DND-41 (cell line): ENCODE data around the gene GPR32.

Source experiments
- ATAC-seq: fragments of 200-7000 bp; cut with Tn5 transposase; 3 replicates; pipeline ENCODE4 v1.9.1; 2021; ENCODE audit warnings: low read depth; ENCODE audit not compliant: insufficient read depth
- DNase-seq: peaks from one replicate; pipeline ENCODE4 v3.0.0-alpha.2; 2020
- H2AFZ ChIP-seq: 2 replicates; pipeline ENCODE4 v1.6.0; 2012; ENCODE audit warnings: low read depth, low read length
- H3K27ac ChIP-seq: 2 replicates; pipeline ENCODE4 v1.5.1; 2012; ENCODE audit warnings: low read length, inconsistent platforms
- H3K27me3 ChIP-seq: fragments of 200-600 bp; sonication (generic); 2 replicates; pipeline ENCODE4 v1.6.0; 2012; ENCODE audit warnings: low read length, mild to moderate bottlenecking, inconsistent platforms; ENCODE audit not compliant: insufficient read depth, poor library complexity
- H3K36me3 ChIP-seq: 2 replicates; pipeline ENCODE4 v1.5.1; 2012; ENCODE audit warnings: low read length, inconsistent platforms; ENCODE audit not compliant: insufficient read depth
- H3K4me1 ChIP-seq: 2 replicates; pipeline ENCODE4 v1.5.1; 2012; ENCODE audit warnings: mild to moderate bottlenecking, low read length; ENCODE audit not compliant: insufficient read depth
- H3K4me2 ChIP-seq: 2 replicates; pipeline ENCODE4 v1.6.0; 2012; ENCODE audit warnings: mild to moderate bottlenecking, moderate library complexity, low read length, inconsistent platforms; ENCODE audit not compliant: insufficient read depth
- H3K4me3 ChIP-seq, 2 experiments: fragments of 200-600 bp in 1 of 2; shearing (Covaris generic) in 1 of 2; 2 replicates each; pipeline ENCODE4 v1.5.1; 2012 to 2016; ENCODE audit warnings: inconsistent platforms in 2 of 2, low read length in 2 of 2, mild to moderate bottlenecking in 2 of 2, low read depth in 1 of 2, moderate library complexity in 1 of 2
- H3K79me2 ChIP-seq: 2 replicates; pipeline ENCODE4 v1.6.0; 2012; ENCODE audit warnings: low read length, inconsistent platforms; ENCODE audit not compliant: insufficient read depth
- H3K9ac ChIP-seq: 2 replicates; pipeline ENCODE4 v1.6.0; 2012; ENCODE audit warnings: low read depth, mild to moderate bottlenecking, inconsistent platforms, low read length, moderate library complexity
- H3K9me3 ChIP-seq: 2 replicates; pipeline ENCODE4 v1.5.1; 2012; ENCODE audit warnings: low read length, moderate library complexity, mild to moderate bottlenecking, inconsistent platforms; ENCODE audit not compliant: insufficient read depth, severe bottlenecking
- H4K20me1 ChIP-seq: 2 replicates; pipeline ENCODE4 v1.6.0; 2012; ENCODE audit warnings: low read length; ENCODE audit not compliant: insufficient read depth
- EZH2 ChIP-seq: IDR thresholded peaks from 3 replicates; pipeline ENCODE4 v1.6.1; 2012; ENCODE audit warnings: borderline replicate concordance, low read depth, mild to moderate bottlenecking, moderate library complexity, low read length, inconsistent platforms; ENCODE audit not compliant: severe bottlenecking
- TF ChIP-seq, protein P1 (sequence below): IDR thresholded peaks from 2 replicates; pipeline ENCODE4 v1.5.1; 2012; ENCODE audit warnings: borderline replicate concordance, low read length, moderate library complexity, mild to moderate bottlenecking; ENCODE audit not compliant: poor library complexity, severe bottlenecking; ENCODE audit errors: extremely low read depth

GPR32 gene

DNA sequence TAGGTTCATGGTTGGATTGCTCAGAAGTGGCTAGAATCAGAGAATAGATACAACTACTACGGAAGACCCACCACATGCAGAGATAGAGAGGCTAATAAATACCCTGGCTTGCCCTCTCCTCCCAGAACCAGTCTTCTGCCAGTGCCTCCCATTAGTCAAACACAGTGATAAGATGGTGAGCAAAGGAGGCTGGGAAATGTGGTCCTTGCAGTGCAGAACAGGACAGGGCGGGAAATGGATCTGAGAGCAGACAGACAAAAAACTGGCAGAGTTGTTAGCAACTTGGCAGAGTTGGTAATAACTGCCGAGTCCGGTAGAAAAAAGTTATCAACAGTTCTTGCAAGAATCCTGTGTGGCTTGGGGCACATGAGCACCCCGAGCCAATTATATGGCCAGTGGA lies 44.6 kb downstream of the GPR32 start:
- Histone ChIP-seq H3K27me3 (peaks cover 3% of the 10 kb centered on the region), H4K20me1 (no peaks in the 10 kb centered on the region), H3K4me3 (no peak overlapping the region), H3K9me3 (no peaks in the 10 kb centered on the region), H2AFZ (no peak overlapping the region), H3K27ac (no peak overlapping the region), H3K79me2 (no peaks in the 10 kb centered on the region), H3K4me2 (no peak overlapping the region), H3K9ac (no peak overlapping the region), H3K4me1 (no peaks in the 10 kb centered on the region), H3K36me3 (no peaks in the 10 kb centered on the region)
- no peak for ATAC-seq
- TF ChIP-seq EZH2: no peak
- TF ChIP-seq, protein P1, sequence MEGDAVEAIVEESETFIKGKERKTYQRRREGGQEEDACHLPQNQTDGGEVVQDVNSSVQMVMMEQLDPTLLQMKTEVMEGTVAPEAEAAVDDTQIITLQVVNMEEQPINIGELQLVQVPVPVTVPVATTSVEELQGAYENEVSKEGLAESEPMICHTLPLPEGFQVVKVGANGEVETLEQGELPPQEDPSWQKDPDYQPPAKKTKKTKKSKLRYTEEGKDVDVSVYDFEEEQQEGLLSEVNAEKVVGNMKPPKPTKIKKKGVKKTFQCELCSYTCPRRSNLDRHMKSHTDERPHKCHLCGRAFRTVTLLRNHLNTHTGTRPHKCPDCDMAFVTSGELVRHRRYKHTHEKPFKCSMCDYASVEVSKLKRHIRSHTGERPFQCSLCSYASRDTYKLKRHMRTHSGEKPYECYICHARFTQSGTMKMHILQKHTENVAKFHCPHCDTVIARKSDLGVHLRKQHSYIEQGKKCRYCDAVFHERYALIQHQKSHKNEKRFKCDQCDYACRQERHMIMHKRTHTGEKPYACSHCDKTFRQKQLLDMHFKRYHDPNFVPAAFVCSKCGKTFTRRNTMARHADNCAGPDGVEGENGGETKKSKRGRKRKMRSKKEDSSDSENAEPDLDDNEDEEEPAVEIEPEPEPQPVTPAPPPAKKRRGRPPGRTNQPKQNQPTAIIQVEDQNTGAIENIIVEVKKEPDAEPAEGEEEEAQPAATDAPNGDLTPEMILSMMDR: no peak
- DNase-seq: no peak

DNA sequence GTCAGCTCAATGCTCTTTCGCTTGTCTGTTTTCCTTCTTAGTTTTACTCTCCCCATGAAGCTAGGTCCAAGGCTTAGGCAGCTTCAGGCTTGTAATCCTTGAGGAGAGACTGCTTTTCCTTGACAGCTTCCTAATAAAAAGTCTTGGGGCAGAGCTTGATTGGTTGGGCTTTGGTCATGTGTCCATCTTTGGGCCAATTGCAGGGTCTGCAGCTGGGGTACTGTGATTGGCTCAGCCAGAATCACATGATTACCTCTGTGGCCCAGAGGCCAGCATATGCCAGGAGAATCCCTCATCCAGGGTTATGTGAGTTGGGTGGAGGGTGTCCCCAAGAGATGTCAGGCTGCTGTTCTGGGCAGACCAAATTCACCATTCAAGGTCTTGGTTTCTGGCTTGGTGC lies 45.2 kb downstream of the GPR32 start:
- ATAC-seq (no peak), DNase-seq (no peak)
- Histone ChIP-seq H3K9ac (no peak overlapping the region), H3K79me2 (no peaks in the 10 kb centered on the region), H3K36me3 (no peaks in the 10 kb centered on the region), H3K4me1 (peaks cover 1% of the 10 kb centered on the region; the same call in 1 of the 2 replicates), H3K4me3 (no peak overlapping the region), H4K20me1 (no peaks in the 10 kb centered on the region), H3K4me2 (no peak overlapping the region), H2AFZ (no peak overlapping the region), H3K9me3 (no peaks in the 10 kb centered on the region), H3K27ac (no peak overlapping the region), H3K27me3 (peaks cover 7% of the 10 kb centered on the region)
- TF ChIP-seq, protein P1: no peak
- no peak for TF ChIP-seq EZH2

DNA sequence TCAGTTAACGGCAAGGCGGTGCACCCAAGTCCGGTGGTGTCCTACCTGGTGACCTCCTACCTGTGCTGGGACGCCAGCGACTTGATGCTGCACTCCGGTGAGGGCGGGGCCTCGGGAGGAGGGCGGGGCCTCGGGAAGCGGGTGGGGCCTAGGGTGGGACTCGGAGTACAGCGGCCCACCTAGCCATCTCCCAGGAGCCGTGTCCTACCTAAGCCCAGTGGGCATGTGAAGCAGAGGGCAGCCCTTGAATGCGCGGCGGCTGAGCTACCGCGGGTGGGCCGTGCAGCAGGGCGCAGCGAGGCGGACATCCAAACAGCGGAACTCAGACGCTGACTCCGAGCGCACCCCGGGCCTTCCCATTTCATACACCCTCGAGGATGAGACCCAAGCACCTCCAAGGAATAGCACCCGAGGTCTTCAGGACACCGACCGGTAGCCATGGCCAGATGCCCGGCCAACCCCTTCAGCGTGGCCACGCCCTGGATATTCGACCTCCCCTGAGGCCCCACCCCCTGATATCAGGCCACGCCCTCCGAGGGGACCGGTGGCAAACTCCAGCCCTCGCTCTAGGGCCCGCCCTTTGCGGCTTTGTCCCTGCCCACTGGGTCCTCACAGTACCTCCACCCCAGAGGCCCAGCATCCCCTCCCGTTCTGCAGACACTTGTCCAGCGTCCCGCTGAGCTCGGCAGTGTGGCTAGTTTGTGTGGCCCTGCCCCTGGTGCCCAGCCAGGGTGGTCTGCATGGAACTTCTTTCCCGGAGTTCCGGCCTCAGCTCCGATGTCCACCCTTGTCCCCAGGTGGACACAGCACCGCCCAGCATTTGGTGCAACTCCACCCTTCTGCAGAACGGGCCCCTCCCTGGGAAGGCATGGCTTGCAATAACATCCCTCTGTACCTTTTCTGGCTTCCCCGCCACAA lies 47.9 kb downstream of the GPR32 start:
- Histone ChIP-seq H4K20me1 (no peaks in the 10 kb centered on the region), H3K27ac (no peak overlapping the region), H3K79me2 (no peaks in the 10 kb centered on the region), H3K9me3 (no peaks in the 10 kb centered on the region), H2AFZ (no peak overlapping the region), H3K9ac (no peak overlapping the region), H3K36me3 (no peaks in the 10 kb centered on the region), H3K4me3 (no peak overlapping the region), H3K4me2 (no peak overlapping the region), H3K4me1 (peaks cover 7% of the 10 kb centered on the region), H3K27me3 (peaks cover 18% of the 10 kb centered on the region)
- ATAC-seq (no peak), DNase-seq (no peak)
- no peak for TF ChIP-seq EZH2
- TF ChIP-seq, protein P1: no peak
